Ovary (tissue), 9 donors: Measurements from ENCODE around the gene LMAN2L. TPM values are rescaled to one million over a fixed set of nuclear protein-coding genes. Genes with fewer than 3 reads are reported as not detected.

ENCODE experiments used
- DNase-seq, 5 donors: peaks; one replicate each; pipeline ENCODE4 v3.0.0-alpha.2; 2019 to 2020
- H3K27ac ChIP-seq, 2 donors: fragments of 200-600 bp; one replicate each; pipeline versions ENCODE4 v1.5.1 to v1.8.0; 2019 to 2022
- H3K27me3 ChIP-seq: fragments of 200-600 bp; one replicate; pipeline ENCODE4 v1.8.0; 2022
- H3K36me3 ChIP-seq: fragments of 200-600 bp; sonication (generic); one replicate; pipeline ENCODE4 v1.5.1; 2019
- H3K4me1 ChIP-seq: one replicate; pipeline ENCODE4 v1.8.1; 2013; ENCODE audit warnings: mild to moderate bottlenecking, moderate library complexity; ENCODE audit not compliant: insufficient read depth
- H3K4me3 ChIP-seq: fragments of 200-600 bp; sonication (generic); one replicate; pipeline ENCODE4 v1.5.1; 2017
- H3K9me3 ChIP-seq, 2 donors: fragments of 200-600 bp in 1 of 2; sonication (generic) in 1 of 2; one replicate each; pipeline versions ENCODE4 v1.5.1 to v1.8.1; 2013 to 2019; ENCODE audit warnings: mild to moderate bottlenecking in 1 of 2, moderate library complexity in 1 of 2
- EP300 ChIP-seq: sonication (generic); formaldehyde crosslinking; IDR thresholded peaks from one replicate; pipeline ENCODE4 v1.6.1; 2017; ENCODE audit warnings: antibody characterized with exemption
- POLR2A ChIP-seq: fragments of 450-650 bp; IDR thresholded peaks from one replicate; pipeline ENCODE4 v1.6.1; 2017; ENCODE audit warnings: antibody characterized with exemption, mild to moderate bottlenecking, moderate library complexity
- WGBS, 3 donors: extraction: QIAGEN DNeasy Blood & Tissue Kit in 1 of 3; methylation state at CpG; one replicate each; pipeline versions ENCODE4 v1.1.5 to v1.1.7; 2013 to 2017; 5-methylcytosine and 5-hydroxymethylcytosine counted together
- intact Hi-C, 4 donors: fragments of 100-400 bp; cut with DNase I; formaldehyde crosslinking; loops; one replicate each; pipeline versions ENCODE4 v1.11.0 to v1.15.1; 2022 to 2023
- polyA plus RNA-seq, 2 donors: library from polyadenylated mRNA; stranded (reverse); fragments of 200-250 nt in 1 of 2; fragments of 350-450 nt in 1 of 2; fragmentation: Illumina TruSeq in 1 of 2; extraction: RNeasy Lipid Tissue Mini Kit (QIAGEN cat#74804) in 1 of 2; gene quantifications; one replicate each; pipeline ENCODE4 v1.2.3, GENCODE V29; 2013 to 2014
- total RNA-seq, 7 donors: library from RNA; depleted of rRNA in 2 of 7; stranded (reverse); fragments of >200 nt in 2 of 7; fragmentation: NEBNext Ultra II Directional in 3 of 7; extraction: Animal tissue kit (Norgen Biotek cat#: 25700) in 3 of 7; gene quantifications; one replicate each; pipeline versions ENCODE4 v1.1.0 to v1.2.4, GENCODE V29; 2016 to 2023
- TF ChIP-seq, protein P1 (sequence below), 3 donors: fragments of 450-650 bp in 2 of 3; fragments of 200-600 bp in 1 of 3; IDR thresholded peaks; one replicate each; pipeline versions ENCODE4 v1.5.1 to v1.8.0; 2016 to 2022; ENCODE audit warnings: antibody characterized with exemption in 3 of 3, mild to moderate bottlenecking in 1 of 3
- donor health status: DM: no; HTN: no; CAD: no; lungs with moderate emphysema.
- donor health status: DM: no; HTN: no; CAD: no.
- donor health status: Bipolar disorder and iron deficiency.
- donor health status: DM: yes; HTN: yes; CAD: no.
- donor health status: DM: no; HTN: no; CAD: no.
- donor health status: DM: yes; HTN: yes; CAD: no.

The LMAN2L gene
- total and polyA plus RNA-seq, 9 donors = 14.8 to 41.6 (median 23.1) TPM

DNA sequence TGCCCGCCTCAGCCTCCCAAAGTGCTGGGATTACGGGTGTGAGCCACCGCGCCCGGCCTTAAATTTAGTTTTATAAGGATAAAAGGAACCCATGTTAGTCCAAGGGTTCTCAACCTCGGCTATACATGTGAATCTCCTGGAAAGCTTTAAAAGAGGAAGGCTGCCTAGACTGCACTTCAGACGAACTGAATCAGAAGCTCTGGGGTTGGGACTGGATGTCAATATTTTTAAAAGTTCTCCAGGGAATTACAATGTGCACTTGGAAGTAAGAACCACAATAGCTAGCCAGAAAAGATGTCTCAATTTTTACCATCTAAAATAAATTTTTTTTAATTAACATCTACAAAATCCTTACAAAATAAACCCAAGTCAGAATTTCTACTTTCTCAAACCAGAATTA is 10.1 kb downstream of the LMAN2L start:
- intact Hi-C loops = loop anchor here in 1 of 4 donors (10.0 kb wide), 1 partner anchor 55 kb away; no protein-coding TSS in a partner anchor
- Histone ChIP-seq H3K27ac (no peak overlapping the region), H3K4me1 (peaks cover 4% of the 10 kb centered on the region), H3K9me3 (no peaks in the 10 kb centered on the region), H3K27me3 (no peaks in the 10 kb centered on the region), H3K4me3 (no peak overlapping the region), H3K36me3 (no peaks in the 10 kb centered on the region)
- TF ChIP-seq EP300 (no peak), POLR2A (no peak)
- TF ChIP-seq, protein P1, sequence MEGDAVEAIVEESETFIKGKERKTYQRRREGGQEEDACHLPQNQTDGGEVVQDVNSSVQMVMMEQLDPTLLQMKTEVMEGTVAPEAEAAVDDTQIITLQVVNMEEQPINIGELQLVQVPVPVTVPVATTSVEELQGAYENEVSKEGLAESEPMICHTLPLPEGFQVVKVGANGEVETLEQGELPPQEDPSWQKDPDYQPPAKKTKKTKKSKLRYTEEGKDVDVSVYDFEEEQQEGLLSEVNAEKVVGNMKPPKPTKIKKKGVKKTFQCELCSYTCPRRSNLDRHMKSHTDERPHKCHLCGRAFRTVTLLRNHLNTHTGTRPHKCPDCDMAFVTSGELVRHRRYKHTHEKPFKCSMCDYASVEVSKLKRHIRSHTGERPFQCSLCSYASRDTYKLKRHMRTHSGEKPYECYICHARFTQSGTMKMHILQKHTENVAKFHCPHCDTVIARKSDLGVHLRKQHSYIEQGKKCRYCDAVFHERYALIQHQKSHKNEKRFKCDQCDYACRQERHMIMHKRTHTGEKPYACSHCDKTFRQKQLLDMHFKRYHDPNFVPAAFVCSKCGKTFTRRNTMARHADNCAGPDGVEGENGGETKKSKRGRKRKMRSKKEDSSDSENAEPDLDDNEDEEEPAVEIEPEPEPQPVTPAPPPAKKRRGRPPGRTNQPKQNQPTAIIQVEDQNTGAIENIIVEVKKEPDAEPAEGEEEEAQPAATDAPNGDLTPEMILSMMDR (IDR thresholded peaks at IDR 0.05) = no peak
- 92 to 94% (median 92%) methylated on average over 7 of the region's 7 CpGs for WGBS, 3 donors
- no peak for DNase-seq

DNA sequence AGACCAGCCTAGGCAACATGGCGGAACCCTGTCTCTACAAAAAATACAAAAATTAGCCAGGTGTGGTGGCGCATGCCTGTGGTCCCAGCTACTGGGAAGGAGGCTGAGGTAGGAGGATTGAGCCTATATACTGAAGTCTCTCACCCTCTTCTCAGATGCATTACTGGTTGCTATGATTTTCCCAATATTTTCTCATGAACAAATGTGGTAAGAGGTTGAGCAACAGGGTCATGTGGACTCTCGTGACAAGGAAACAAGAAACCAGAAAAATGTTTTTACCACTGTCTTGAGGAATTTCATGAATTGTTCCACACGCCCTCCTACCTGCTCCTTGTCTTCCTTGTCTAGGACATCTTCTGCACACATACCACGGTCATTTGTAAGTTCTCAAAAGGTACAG is 12.4 kb downstream of the LMAN2L start:
- no peak overlapping the region for H3K27ac ChIP-seq
- no peak overlapping the region for H3K4me3 ChIP-seq
- intact Hi-C loops = loop anchor here in 1 of 4 donors (10.0 kb wide), 1 partner anchor 53 kb away; no protein-coding TSS in a partner anchor
- no peak for DNase-seq
- TF ChIP-seq POLR2A (no peak), EP300 (no peak)
- TF ChIP-seq, protein P1 (IDR thresholded peaks at IDR 0.05) = no peak
- no peaks in the 10 kb centered on the region for H3K9me3 ChIP-seq
- no peaks in the 10 kb centered on the region for H3K36me3 ChIP-seq
- WGBS, 3 donors = 92 to 96% (median 93%) methylated on average over 5 of the region's 5 CpGs
- H3K4me1 ChIP-seq = no peaks in the 10 kb centered on the region
- no peaks in the 10 kb centered on the region for H3K27me3 ChIP-seq

DNA sequence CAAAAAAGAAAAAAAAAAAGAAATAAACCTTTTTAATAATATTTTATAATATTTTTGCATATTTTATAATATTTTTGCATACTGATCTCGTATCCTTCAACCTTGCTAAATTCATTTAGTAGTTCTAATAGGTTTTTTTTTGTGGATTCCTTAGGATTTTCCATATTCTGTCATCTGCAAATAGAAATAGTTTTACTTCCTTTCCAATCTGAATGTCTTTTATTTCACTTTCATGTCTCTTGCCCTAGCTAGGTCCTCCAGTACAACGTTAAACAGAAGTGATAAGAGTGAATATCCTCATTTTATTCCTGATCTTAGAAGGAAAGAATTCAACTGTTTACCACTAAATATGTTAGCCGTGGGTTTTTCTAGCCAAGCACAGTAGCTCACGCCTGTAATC is 13.7 kb downstream of the LMAN2L start:
- TF ChIP-seq EP300 (no peak), POLR2A (no peak)
- TF ChIP-seq, protein P1 (IDR thresholded peaks at IDR 0.05) = no peak
- no peaks in the 10 kb centered on the region for H3K9me3 ChIP-seq
- H3K27me3 ChIP-seq = no peaks in the 10 kb centered on the region
- DNase-seq = no peak
- no peaks in the 10 kb centered on the region for H3K4me1 ChIP-seq
- H3K27ac ChIP-seq = no peak overlapping the region
- WGBS, 3 donors = 78 to 86% (median 84%) methylated on average over 4 of the region's 4 CpGs
- no peaks in the 10 kb centered on the region for H3K36me3 ChIP-seq
- intact Hi-C loops = loop anchor here in 1 of 4 donors (10.0 kb wide), 1 partner anchor 51 kb away; no protein-coding TSS in a partner anchor
- no peak overlapping the region for H3K4me3 ChIP-seq

DNA sequence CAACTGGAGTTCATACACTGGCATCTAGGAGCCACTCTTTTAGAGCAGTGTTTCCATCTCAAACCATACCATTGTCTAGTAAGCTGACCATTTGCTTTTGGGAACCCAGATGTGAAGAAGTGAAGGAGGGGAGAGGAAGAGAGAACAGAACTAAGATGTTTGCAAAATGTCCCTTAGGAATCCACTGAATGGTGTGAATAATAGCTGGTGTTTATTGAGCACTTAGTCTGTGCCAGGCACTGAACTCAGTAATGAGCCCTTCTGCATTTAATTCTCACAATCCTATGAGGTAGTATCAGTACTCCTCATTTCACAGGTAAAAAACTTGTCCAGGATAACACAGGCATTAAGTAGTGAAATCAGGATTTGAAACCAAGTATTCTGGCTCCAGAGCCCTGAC is 23.5 kb downstream of the LMAN2L start:
- Histone ChIP-seq H3K4me3 (no peak overlapping the region), H3K9me3 (no peaks in the 10 kb centered on the region), H3K27ac (no peak overlapping the region), H3K4me1 (no peaks in the 10 kb centered on the region), H3K36me3 (no peaks in the 10 kb centered on the region), H3K27me3 (no peaks in the 10 kb centered on the region)
- intact Hi-C loops = no loop called here
- no peak for DNase-seq
- TF ChIP-seq, protein P1 (IDR thresholded peaks at IDR 0.05) = no peak
- TF ChIP-seq POLR2A = no peak
- TF ChIP-seq EP300 = no peak
